K562 (cell line): ENCODE data around the gene NMUR1. TPM values are rescaled to one million over a fixed set of nuclear protein-coding genes. Genes with fewer than 3 reads are reported as not detected.
A peak's percentile ranks its signal among the peaks of the same experiment; 100 is the strongest.

Experiments
- ATAC-seq: fragments of 200-7000 bp; cut with Tn5 transposase; 3 replicates; pipeline ENCODE4 v1.9.1; 2020; ENCODE audit warnings: moderate library complexity
- BruUV-seq: library from RNA; stranded (reverse); fragments of 400-500 nt; replicated peaks from 2 replicates; lab custom pipeline; 2021; lab: Mats Ljungman, UMichigan
- CTCF ChIA-PET: fragments of 300-600 bp; formaldehyde crosslinking; extraction: SDS; loops from one replicate; lab custom pipeline; 2021; ENCODE audit warnings: low intra/inter-chr PET ratio; lab: Yijun Ruan, JAX
- POLR2A ChIA-PET: fragments of 300-600, 350-650 bp; sonication (Branson Sonifier 250); formaldehyde crosslinking; extraction: SDS; loops from one replicate; lab custom pipeline; 2021; ENCODE audit warnings: antibody characterized with exemption, inconsistent platforms; lab: Yijun Ruan, JAX
- DNase-seq, 4 experiments: peaks; one replicate each; pipeline versions ENCODE4 v3.0.0 to v3.0.0-alpha.2; 2011 to 2018; ENCODE audit warnings: low spot score in 3 of 4, mixed read lengths in 3 of 4; ENCODE audit errors: extremely low read depth in 1 of 4
- FAIRE-seq: peaks from 2 replicates; lab custom pipeline; 2011; peaks lifted over from hg19 to GRCh38; lab: Jason Lieb, UNC
- H2AFZ ChIP-seq: 2 replicates; pipeline ENCODE4 v1.6.0; 2011; ENCODE audit warnings: low read depth, low read length, control low read depth, inconsistent platforms
- H3K27ac ChIP-seq: fragments of 200-600 bp; 3 replicates; pipeline ENCODE4 v1.8.0; 2011; ENCODE audit warnings: low read depth, mild to moderate bottlenecking, control low read depth, inconsistent platforms, low read length, moderate library complexity, mixed read lengths; ENCODE audit errors: extremely low read depth
- H3K27me3 ChIP-seq, 2 experiments: fragments of 300-600 bp in 1 of 2; 2 replicates in 1 of 2; 3 replicates in 1 of 2; pipeline versions ENCODE4 v1.6.0 to v1.8.0; 2011; ENCODE audit warnings: inconsistent platforms in 2 of 2, low read length in 2 of 2, mild to moderate bottlenecking in 1 of 2, mixed read lengths in 1 of 2, moderate library complexity in 1 of 2; ENCODE audit not compliant: control insufficient read depth in 2 of 2, insufficient read depth in 2 of 2
- H3K36me3 ChIP-seq: fragments of 300-600 bp; 3 replicates; pipeline ENCODE4 v1.8.0; 2011; ENCODE audit warnings: mild to moderate bottlenecking, low read length, inconsistent platforms; ENCODE audit not compliant: control insufficient read depth, insufficient read depth
- H3K4me1 ChIP-seq, 2 experiments: fragments of 200-600 bp in 1 of 2; replicated peaks in 1 of 2; 2 replicates in 1 of 2; 3 replicates in 1 of 2; pipeline versions ENCODE4 v1.5.1 to v1.8.0; 2011; ENCODE audit warnings: inconsistent platforms in 2 of 2, low read length in 2 of 2, mild to moderate bottlenecking in 1 of 2, mixed read lengths in 1 of 2, moderate library complexity in 1 of 2; ENCODE audit not compliant: control insufficient read depth in 2 of 2, insufficient read depth in 2 of 2
- H3K4me2 ChIP-seq: 2 replicates; pipeline ENCODE4 v1.6.1; 2011; ENCODE audit warnings: low read length, control low read depth, inconsistent platforms, mixed read lengths; ENCODE audit not compliant: insufficient read depth
- H3K4me3 ChIP-seq: fragments of 200-600 bp; sonication (generic), shearing (Covaris generic); 2 replicates; pipeline ENCODE4 v1.5.1; 2016; ENCODE audit warnings: control low read depth, inconsistent platforms
- H3K79me2 ChIP-seq: fragments of 200-600 bp; 3 replicates; pipeline ENCODE4 v1.8.0; 2011; ENCODE audit warnings: low read length, inconsistent platforms; ENCODE audit not compliant: control insufficient read depth, insufficient read depth
- H3K9ac ChIP-seq, 2 experiments: 2 replicates each; pipeline versions ENCODE4 v1.6.0 to v1.6.1; 2011; ENCODE audit warnings: low read depth in 2 of 2, low read length in 2 of 2, control low read depth in 1 of 2, inconsistent platforms in 1 of 2, mild to moderate bottlenecking in 1 of 2, mixed read lengths in 1 of 2; ENCODE audit not compliant: insufficient read depth in 1 of 2
- H3K9me1 ChIP-seq: one replicate; pipeline ENCODE4 v1.6.0; 2011; ENCODE audit warnings: inconsistent platforms, mild to moderate bottlenecking, low read length, moderate library complexity; ENCODE audit not compliant: control insufficient read depth, insufficient read depth
- H3K9me3 ChIP-seq: replicated peaks from 2 replicates; pipeline ENCODE4 v1.5.1; 2011; ENCODE audit warnings: low read depth, low read length, inconsistent platforms; ENCODE audit not compliant: control insufficient read depth, insufficient read depth
- H4K20me1 ChIP-seq: replicated peaks from 2 replicates; pipeline ENCODE4 v1.6.1; 2011; ENCODE audit warnings: low read length, inconsistent platforms, mixed read lengths; ENCODE audit not compliant: control insufficient read depth, insufficient read depth
- ARID3B ChIP-seq: fragments of 250-450 bp; sonication (Bioruptor Pico); IDR thresholded peaks from 2 replicates; pipeline ENCODE4 v1.4.0; 2020; ENCODE audit warnings: borderline replicate concordance
- FOXJ2 ChIP-seq: fragments of 200-800 bp; sonication (Bioruptor generic); IDR thresholded peaks from 2 replicates; pipeline ENCODE4 v1.6.1; 2016; ENCODE audit warnings: missing genetic modification characterization, missing compliant biosample characterization
- NFIC ChIP-seq: fragments of 450-650 bp; IDR thresholded peaks from 2 replicates; pipeline ENCODE4 v1.6.1; 2017; ENCODE audit warnings: mild to moderate bottlenecking, inconsistent platforms
- RFX1 ChIP-seq: fragments of 450-650 bp; IDR thresholded peaks from 2 replicates; pipeline ENCODE4 v1.6.1; 2016; ENCODE audit warnings: mild to moderate bottlenecking, moderate library complexity
- WGBS: fragments of 100-300 bp; shearing (Covaris generic); methylation state at CpG from one replicate; pipeline ENCODE4 v1.1.6; 2016; ENCODE audit warnings: low coverage, mixed read lengths; ENCODE audit not compliant: insufficient coverage; ENCODE audit errors: missing lambda C conversion rate; 5-methylcytosine and 5-hydroxymethylcytosine counted together
- in situ Hi-C: fragments of 300-500 bp; cut with MboI; formaldehyde crosslinking; loops from 4 replicates; pipeline ENCODE4 v1.15.0; 2018; ENCODE audit warnings: inconsistent platforms, mixed read lengths
- intact Hi-C: fragments of 100-400 bp; cut with micrococcal nuclease; formaldehyde crosslinking; loops from 2 replicates; pipeline ENCODE4 v1.14.2; 2022
- polyA plus RNA-seq, 8 experiments: library from polyadenylated mRNA; depleted of rRNA in 4 of 8; stranded (reverse) in 5 of 8; unstranded in 3 of 8; fragments of >200 nt; fragmentation: Nextera tagmentation in 2 of 8; fragmentation: Illumina TruSeq in 1 of 8; extraction: Ambion mirVana in 2 of 8; extraction: Trizol in 1 of 8; gene quantifications; 2 replicates each; pipeline versions ENCODE4 v1.2.1 to v1.2.3, GENCODE V29; 2011 to 2014; ENCODE audit warnings: inconsistent platforms in 1 of 8, missing spikeins in 1 of 8
- total RNA-seq, 7 experiments: library from RNA; depleted of rRNA in 6 of 7; stranded (reverse); fragments of >200 nt in 6 of 7; fragmentation: Illumina TruSeq in 2 of 7; extraction: Trizol in 2 of 7; gene quantifications; 2 replicates each; pipeline versions ENCODE4 v1.2.1 to v1.2.3, GENCODE V29; 2011 to 2021; ENCODE audit warnings: low replicate concordance in 1 of 7

Gene NMUR1
- total and polyA plus RNA-seq, 9 of the 15 experiments (the other 6 are each of a cell fraction or from before 2014, with no cell fraction given): 0.01 to 0.27 (median 0.15) TPM

- in situ Hi-C loops: no loop called here
- WGBS: 13% methylated on average over 3 of the region's 4 CpGs
- TF ChIP-seq ARID3B (CRISPR knock-in tag) (no peak), FOXJ2 (tag) (peak; percentile 83), NFIC (peak; percentile 28; the same call in 1 of the 2 replicates), RFX1 (peak; percentile 56)
- TF ChIP-seq, all 486 proteins: peak for 3
These were observed 35.8 kb upstream of the NMUR1 start for GRCh38 chr2:231565887-231566594.

More at GRCh38 chr2:231565887-231566594, 35.8 kb upstream of the NMUR1 start:
- Histone ChIP-seq H3K4me1 (no peaks in the 10 kb centered on the region; a peak in 1 of 5 replicates), H3K27me3 (no peaks in the 10 kb centered on the region), H3K79me2 (no peaks in the 10 kb centered on the region), H3K4me3 (no peak overlapping the region), H2AFZ (no peak overlapping the region), H3K36me3 (no peaks in the 10 kb centered on the region), H3K4me2 (no peak overlapping the region), H4K20me1 (no peaks in the 10 kb centered on the region), H3K27ac (no peak overlapping the region), H3K9me1 (no peaks in the 10 kb centered on the region), H3K9ac (no peak overlapping the region), H3K9me3 (no peaks in the 10 kb centered on the region)
- no peak for FAIRE-seq
- ATAC-seq: no peak
- ChIA-PET POLR2A (interaction anchor here (0.7 to 1.1 kb wide), 3 partner anchors 9 to 33 kb away, joined by 3 to 5 read pairs (median 4); no protein-coding TSS in a partner anchor), CTCF (no interaction called here)
- intact Hi-C loops: no loop called here
- DNase-seq: no peak
- no TSS peak for BruUV-seq
